Chondrocyte (in vitro differentiated cells): ENCODE results near the gene IFITM1. TPM values are rescaled to one million over a fixed set of nuclear protein-coding genes. Genes with fewer than 3 reads are reported as not detected.
"Not testable (repeated sequence)": the region's sequence is repeated elsewhere in the genome, so short reads cannot be mapped to it uniquely, and the experiment has no call there.

Experiments
- DNase-seq: peaks from one replicate; pipeline ENCODE4 v3.0.0; 2021; ENCODE audit warnings: mixed read lengths, low spot score
- H3K27ac Mint-ChIP-seq: one replicate; pipeline ENCODE4 v1.8.0; 2021; ENCODE audit warnings: mild to moderate bottlenecking, moderate library complexity, mixed read lengths; ENCODE audit not compliant: unreplicated experiment
- H3K27me3 Mint-ChIP-seq: 2 replicates; pipeline ENCODE4 v1.8.0; 2021; ENCODE audit warnings: low read depth, mixed read lengths
- H3K36me3 Mint-ChIP-seq: 2 replicates; pipeline ENCODE4 v1.8.0; 2021; ENCODE audit warnings: low read depth, mixed read lengths
- H3K4me1 Mint-ChIP-seq: 2 replicates; pipeline ENCODE4 v1.8.0; 2021; ENCODE audit warnings: low read depth, mild to moderate bottlenecking, mixed read lengths
- H3K4me3 Mint-ChIP-seq: one replicate; pipeline ENCODE4 v1.8.0; 2021; ENCODE audit warnings: mild to moderate bottlenecking, moderate library complexity, mixed read lengths; ENCODE audit not compliant: unreplicated experiment
- H3K9me3 Mint-ChIP-seq: 2 replicates; pipeline ENCODE4 v1.8.0; 2021; ENCODE audit warnings: low read depth, mixed read lengths
- CTCF ChIP-seq: fragments of 200-600 bp; sonication (generic); IDR thresholded peaks from 2 replicates; pipeline ENCODE4 v1.5.0; 2021; ENCODE audit warnings: antibody characterized with exemption, mild to moderate bottlenecking, moderate library complexity
- total RNA-seq: library from RNA; stranded (reverse); gene quantifications from 3 replicates; pipeline ENCODE4 v1.2.1, GENCODE V29; 2021

IFITM1 gene
- total RNA-seq, 1 donor from 2014 or later: 1.6 TPM

GRCh38 chr11:342328-342727, 28.5 kb downstream of the IFITM1 start:
- no peaks in the 10 kb centered on the region for H3K4me1 Mint-ChIP-seq
- no peaks in the 10 kb centered on the region for H3K27me3 Mint-ChIP-seq
- H3K9me3 Mint-ChIP-seq: no peaks in the 10 kb centered on the region
- DNase-seq: no peak
- H3K36me3 Mint-ChIP-seq: no peaks in the 10 kb centered on the region
- H3K4me3 Mint-ChIP-seq: no peak overlapping the region
- H3K27ac Mint-ChIP-seq: no peak overlapping the region
- TF ChIP-seq CTCF: no peak

- no peaks in the 10 kb centered on the region for H3K36me3 Mint-ChIP-seq
- H3K4me1 Mint-ChIP-seq: no peaks in the 10 kb centered on the region
- no peaks in the 10 kb centered on the region for H3K9me3 Mint-ChIP-seq
- no peaks in the 10 kb centered on the region for H3K27me3 Mint-ChIP-seq
- H3K27ac Mint-ChIP-seq: no peak overlapping the region
- TF ChIP-seq CTCF: no peak
- no peak for DNase-seq
- H3K4me3 Mint-ChIP-seq: no peak overlapping the region
These were observed 31.2 kb downstream of the IFITM1 start for GRCh38 chr11:344836-345578.

- no peaks in the 10 kb centered on the region for H3K27me3 Mint-ChIP-seq
- no peaks in the 10 kb centered on the region for H3K36me3 Mint-ChIP-seq
- peaks cover 5% of the 10 kb centered on the region for H3K4me1 Mint-ChIP-seq
- peak; percentile 11 for DNase-seq
- no peak overlapping the region for H3K4me3 Mint-ChIP-seq
- no peak overlapping the region for H3K27ac Mint-ChIP-seq
- TF ChIP-seq CTCF: no peak
- no peaks in the 10 kb centered on the region for H3K9me3 Mint-ChIP-seq
These were observed 32.7 kb downstream of the IFITM1 start for GRCh38 chr11:346529-346928.

GRCh38 chr11:349270-349954, 35.6 kb downstream of the IFITM1 start:
- H3K4me3 Mint-ChIP-seq, H3K27me3 Mint-ChIP-seq, H3K9me3 Mint-ChIP-seq, DNase-seq, H3K27ac Mint-ChIP-seq, H3K36me3 Mint-ChIP-seq: not testable (repeated sequence)
- H3K4me1 Mint-ChIP-seq: peaks cover 22% of the 10 kb centered on the region

- peaks cover 29% of the 10 kb centered on the region for H3K4me1 Mint-ChIP-seq
- not testable (repeated sequence) for H3K27ac Mint-ChIP-seq, H3K4me3 Mint-ChIP-seq
These were observed 36.3 kb downstream of the IFITM1 start for GRCh38 chr11:350033-350722.

GRCh38 chr11:350723-351255, 36.9 kb downstream of the IFITM1 start:
- DNase-seq: peak; percentile 36
- Mint-ChIP-seq H3K27me3 (no peaks in the 10 kb centered on the region), H3K4me1 (peaks cover 33% of the 10 kb centered on the region), H3K9me3 (no peaks in the 10 kb centered on the region), H3K36me3 (no peaks in the 10 kb centered on the region), H3K4me3 (no peak overlapping the region), H3K27ac (no peak overlapping the region)
- no peak for TF ChIP-seq CTCF

More at GRCh38 chr11:350033-350722, 36.3 kb downstream of the IFITM1 start:
- H3K9me3 Mint-ChIP-seq, H3K27me3 Mint-ChIP-seq, H3K36me3 Mint-ChIP-seq, DNase-seq: not testable (repeated sequence)
